VCaP (cell line): Measurements from ENCODE around the gene KCNQ2.

Experiments used
- H3K27ac ChIP-seq: fragments of 450-650 bp; 2 replicates; pipeline ENCODE4 v1.5.1; 2017
- TF ChIP-seq, protein P1 (sequence below): fragments of 450-650 bp; conservative IDR thresholded peaks from 2 replicates; pipeline ENCODE4 v1.5.1; 2017; ENCODE audit warnings: mild to moderate bottlenecking, moderate library complexity

The KCNQ2 gene

DNA sequence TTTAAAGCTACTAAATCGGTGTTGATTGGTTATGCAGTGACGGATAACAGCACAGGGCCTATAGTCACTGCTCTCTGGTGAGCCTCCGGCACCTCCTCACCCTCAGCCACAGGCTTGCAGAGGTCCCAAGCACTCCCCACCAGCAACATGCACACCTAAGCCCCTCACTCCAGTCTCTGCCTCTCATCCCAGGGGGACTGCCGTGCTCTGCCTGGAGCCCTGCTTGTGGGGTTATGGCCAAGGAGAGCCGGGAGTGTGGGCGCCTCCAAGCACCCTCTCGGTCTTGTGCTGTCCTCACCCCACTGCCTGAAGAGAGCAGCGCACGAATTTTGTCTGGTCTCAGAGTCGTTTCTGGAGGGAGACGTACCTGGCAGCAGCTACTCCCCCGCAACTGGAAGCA is 33.3 kb upstream of the KCNQ2 start:
- no peak overlapping the region for H3K27ac ChIP-seq
- TF ChIP-seq, protein P1, sequence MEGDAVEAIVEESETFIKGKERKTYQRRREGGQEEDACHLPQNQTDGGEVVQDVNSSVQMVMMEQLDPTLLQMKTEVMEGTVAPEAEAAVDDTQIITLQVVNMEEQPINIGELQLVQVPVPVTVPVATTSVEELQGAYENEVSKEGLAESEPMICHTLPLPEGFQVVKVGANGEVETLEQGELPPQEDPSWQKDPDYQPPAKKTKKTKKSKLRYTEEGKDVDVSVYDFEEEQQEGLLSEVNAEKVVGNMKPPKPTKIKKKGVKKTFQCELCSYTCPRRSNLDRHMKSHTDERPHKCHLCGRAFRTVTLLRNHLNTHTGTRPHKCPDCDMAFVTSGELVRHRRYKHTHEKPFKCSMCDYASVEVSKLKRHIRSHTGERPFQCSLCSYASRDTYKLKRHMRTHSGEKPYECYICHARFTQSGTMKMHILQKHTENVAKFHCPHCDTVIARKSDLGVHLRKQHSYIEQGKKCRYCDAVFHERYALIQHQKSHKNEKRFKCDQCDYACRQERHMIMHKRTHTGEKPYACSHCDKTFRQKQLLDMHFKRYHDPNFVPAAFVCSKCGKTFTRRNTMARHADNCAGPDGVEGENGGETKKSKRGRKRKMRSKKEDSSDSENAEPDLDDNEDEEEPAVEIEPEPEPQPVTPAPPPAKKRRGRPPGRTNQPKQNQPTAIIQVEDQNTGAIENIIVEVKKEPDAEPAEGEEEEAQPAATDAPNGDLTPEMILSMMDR, result no peak

DNA sequence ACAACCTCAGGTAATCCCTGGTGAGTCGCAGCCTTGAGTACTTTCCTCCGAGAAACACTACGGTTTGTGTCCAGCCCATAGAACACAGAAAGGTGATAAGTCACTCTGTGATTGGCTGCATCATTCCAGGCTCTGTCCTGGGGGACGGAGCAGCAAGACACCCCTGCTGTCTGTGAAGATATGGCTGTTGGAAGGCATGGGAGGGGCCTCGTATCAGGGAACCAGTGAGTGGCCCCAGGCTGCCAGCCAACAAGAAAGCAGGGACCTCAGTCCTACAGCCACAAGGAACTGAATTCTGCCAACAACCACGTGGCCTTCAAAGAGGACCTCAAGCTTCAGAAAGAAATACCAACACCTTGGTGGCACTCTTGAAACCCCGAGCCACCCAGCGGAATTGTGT is 32.8 kb upstream of the KCNQ2 start:
- TF ChIP-seq, protein P1, result no peak

DNA sequence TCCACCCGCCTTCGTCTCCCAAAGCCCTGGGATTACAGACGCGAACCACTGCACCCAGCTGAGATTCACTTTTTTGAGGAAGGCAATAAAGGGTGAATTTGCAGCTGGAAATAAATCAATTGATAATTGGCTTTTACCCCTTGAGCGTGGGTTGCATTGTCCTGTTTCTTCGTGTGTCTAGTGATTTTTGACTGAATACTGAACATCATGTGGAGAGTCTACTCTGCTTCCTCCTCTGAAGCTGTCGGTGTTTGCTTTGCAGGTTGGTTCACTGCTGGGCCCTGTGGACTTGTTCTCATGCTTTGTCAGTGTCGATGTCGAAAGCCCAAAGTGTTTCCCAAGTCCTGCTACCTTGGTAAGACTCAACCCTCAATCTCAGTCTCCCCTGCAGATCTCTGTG is 32.2 kb upstream of the KCNQ2 start:
- H3K27ac ChIP-seq, result no peak overlapping the region
- TF ChIP-seq, protein P1, result no peak

More for the DNA sequence above, 32.8 kb upstream of the KCNQ2 start:
- no peak overlapping the region for H3K27ac ChIP-seq

DNA sequence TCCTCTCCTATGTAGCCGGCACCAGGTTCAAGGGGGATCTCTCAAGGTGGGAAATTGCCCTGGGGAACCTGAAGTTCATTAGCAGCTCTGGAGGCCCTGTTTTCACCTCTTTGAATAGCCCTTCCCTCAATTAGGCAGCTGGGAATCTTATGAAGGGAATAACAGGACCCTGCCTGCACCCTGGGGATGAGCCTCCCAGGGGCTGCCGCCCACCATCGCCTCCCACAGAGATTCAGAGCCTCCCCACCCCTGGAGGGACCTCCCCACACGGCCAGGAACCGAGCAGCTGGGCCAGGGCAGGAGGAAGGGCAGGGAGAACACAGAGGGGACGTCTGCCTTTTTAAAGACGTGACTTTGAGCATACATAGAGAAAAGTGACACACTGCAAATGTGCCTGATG is 31.1 kb upstream of the KCNQ2 start:
- TF ChIP-seq, protein P1, result no peak

DNA sequence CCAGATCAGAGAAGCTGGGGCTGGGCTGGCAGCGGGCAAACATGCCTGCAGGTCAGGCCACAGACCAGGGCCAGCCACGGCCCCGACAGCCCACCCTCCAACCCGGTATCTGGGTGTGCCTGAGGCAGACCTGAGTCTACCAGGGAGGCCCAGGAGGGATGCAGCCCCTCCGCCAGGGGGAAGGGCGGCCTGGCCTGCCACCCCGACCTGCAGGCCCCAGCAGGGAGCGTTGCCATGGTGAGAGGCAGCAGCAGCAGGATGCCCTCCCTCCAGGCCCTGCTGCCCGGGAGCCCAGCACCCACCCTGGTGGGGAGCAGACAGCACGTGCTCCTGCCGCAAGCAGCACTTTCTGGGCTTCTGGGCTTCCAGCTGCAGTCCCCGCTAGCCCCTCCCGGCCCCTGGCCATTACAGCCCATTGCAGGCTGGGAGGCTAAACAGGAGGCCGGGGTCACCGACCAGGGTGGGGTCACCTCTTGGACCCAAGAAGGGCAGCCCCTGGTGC is 30.3 kb upstream of the KCNQ2 start:
- TF ChIP-seq, protein P1, result no peak
- no peak overlapping the region for H3K27ac ChIP-seq

More for the DNA sequence above, 31.1 kb upstream of the KCNQ2 start:
- no peak overlapping the region for H3K27ac ChIP-seq

DNA sequence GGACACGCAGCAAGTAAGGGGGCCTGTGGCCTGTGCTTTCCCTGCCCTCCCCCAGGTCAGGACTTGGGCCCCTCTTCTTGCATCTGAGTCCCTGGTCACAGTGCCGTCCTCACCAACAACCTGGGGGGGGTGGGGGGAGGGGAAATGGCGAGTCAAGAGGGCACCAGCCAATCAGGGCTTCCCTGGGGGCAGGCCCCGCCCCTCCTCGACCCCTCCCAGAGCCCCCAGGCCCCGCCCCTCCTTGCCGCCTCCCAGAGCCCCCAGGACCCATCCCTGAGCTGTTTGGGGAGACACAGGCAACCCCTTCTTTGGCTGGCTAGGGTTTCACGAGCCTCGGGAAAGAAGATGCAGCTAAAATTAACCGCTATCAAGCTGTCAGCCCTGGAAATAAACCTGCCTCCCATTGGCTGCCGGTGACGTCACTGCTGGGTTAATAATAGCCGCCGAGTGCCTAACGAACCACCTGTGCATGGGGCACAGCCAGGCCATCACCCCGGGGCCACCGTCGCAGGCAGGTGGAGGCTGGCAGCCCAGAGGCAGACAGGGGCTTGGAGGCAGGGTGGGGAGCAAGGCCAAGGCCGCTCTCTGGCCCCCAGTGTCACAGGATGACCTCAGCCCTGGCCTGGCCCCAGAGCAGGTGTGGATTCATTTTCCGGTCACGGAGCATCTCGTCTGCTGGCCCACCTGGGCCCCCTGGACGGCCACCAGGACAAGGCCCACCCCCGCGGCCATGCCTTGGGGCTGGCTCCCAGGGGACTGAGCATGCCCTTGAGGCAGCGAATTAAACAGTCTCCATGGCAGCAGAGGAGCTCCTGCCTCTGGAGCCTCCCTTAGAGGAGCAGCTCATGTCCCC is 29.6 kb upstream of the KCNQ2 start:
- no peak overlapping the region for H3K27ac ChIP-seq
- TF ChIP-seq, protein P1, result no peak

DNA sequence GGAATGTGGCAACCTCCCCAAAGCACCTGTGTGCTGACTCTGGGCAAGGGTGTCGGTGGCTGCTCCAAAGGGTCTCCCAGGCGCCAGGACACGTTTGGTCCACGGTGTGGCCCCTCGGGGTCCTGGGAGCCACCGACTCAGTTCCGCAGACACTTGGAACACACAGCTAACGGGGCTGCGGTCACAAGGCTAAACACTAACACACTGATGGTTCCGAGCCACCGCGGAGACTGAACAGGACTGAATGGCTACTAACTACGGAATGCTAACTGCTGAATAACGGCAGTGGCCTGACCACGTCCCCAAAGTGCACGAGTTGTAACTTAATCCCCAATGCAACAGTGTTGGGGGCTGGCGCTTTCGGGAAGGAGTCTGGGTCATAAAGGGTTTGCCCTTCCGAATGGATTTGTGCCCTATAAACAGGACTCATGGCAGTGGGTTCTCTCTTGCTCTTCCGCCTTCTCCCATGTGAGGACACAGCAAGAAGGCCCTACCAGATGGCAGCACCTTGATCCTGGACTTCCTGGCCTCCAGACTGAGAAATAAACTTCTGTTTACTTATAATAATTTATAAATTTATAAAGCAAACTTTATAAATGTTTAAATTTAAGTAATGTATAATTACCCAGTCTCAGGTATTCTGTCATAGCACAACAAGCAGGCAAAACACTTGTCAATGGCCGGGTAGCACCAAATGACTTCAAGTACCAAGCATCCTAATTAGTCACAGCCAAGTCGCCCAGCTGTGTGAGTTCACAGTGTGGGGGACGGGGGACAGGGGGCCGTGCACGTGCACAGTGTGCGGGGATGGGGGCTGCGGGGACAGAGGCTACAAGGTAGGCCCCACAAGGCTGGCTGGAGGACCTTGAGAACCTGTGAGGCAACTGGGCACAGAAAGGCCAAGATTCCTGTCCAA is 28.7 kb upstream of the KCNQ2 start:
- no peak overlapping the region for H3K27ac ChIP-seq
- TF ChIP-seq, protein P1, result no peak
